HepG2 (cell line): ENCODE data around the gene PXMP4. TPM values are rescaled to one million over a fixed set of nuclear protein-coding genes. Genes with fewer than 3 reads are reported as not detected.

Experiments used
- AGO2 ChIP-seq: fragments of 200-400 bp; formaldehyde crosslinking; optimal IDR thresholded peaks from 2 replicates; pipeline ENCODE3; 2017; ENCODE audit warnings: mild to moderate bottlenecking, low read depth, low read length, moderate library complexity
- CENPX ChIP-seq: sonication (generic); formaldehyde crosslinking; IDR thresholded peaks from 2 replicates; pipeline ENCODE4 v1.9.0; 2021; ENCODE audit warnings: mild to moderate bottlenecking, missing genetic modification reagents, moderate library complexity
- E2F2 ChIP-seq: sonication (generic); formaldehyde crosslinking; IDR thresholded peaks from 2 replicates; pipeline ENCODE4 v1.4.0; 2020; ENCODE audit warnings: missing genetic modification reagents, borderline replicate concordance
- HDAC2 ChIP-seq: sonication (generic); formaldehyde crosslinking; IDR thresholded peaks from 2 replicates; pipeline ENCODE4 v1.4.0; 2020; ENCODE audit warnings: missing genetic modification reagents
- KAT8 ChIP-seq: IDR thresholded peaks from 2 replicates; pipeline ENCODE4 v1.6.1; 2016; ENCODE audit warnings: missing genetic modification reagents, missing compliant biosample characterization
- MTF2 ChIP-seq: sonication (generic); formaldehyde crosslinking; IDR thresholded peaks from 2 replicates; pipeline ENCODE4 v1.5.0; 2020; ENCODE audit warnings: missing genetic modification reagents, borderline replicate concordance
- NR2F6 ChIP-seq, 2 experiments: IDR thresholded peaks; 2 replicates each; pipeline ENCODE4 v1.6.1; 2016; ENCODE audit warnings: antibody characterized with exemption in 1 of 2, mild to moderate bottlenecking in 1 of 2
- POGZ ChIP-seq: sonication (generic); formaldehyde crosslinking; IDR thresholded peaks from 2 replicates; pipeline ENCODE4 v1.4.0; 2020; ENCODE audit warnings: mild to moderate bottlenecking, missing genetic modification reagents
- SP1 ChIP-seq, 2 experiments: fragments of 450-650 bp in 1 of 2; sonication (generic) in 1 of 2; formaldehyde crosslinking in 1 of 2; IDR thresholded peaks; 2 replicates each; pipeline versions ENCODE4 v1.4.0 to v1.6.1; 2016 to 2020; ENCODE audit warnings: missing genetic modification reagents in 1 of 2
- TBX3 ChIP-seq: fragments of 450-650 bp; IDR thresholded peaks from 2 replicates; pipeline ENCODE4 v1.6.1; 2017; ENCODE audit warnings: antibody characterized with exemption, mild to moderate bottlenecking, inconsistent platforms, borderline replicate concordance
- TGIF2 ChIP-seq: IDR thresholded peaks from 2 replicates; pipeline ENCODE4 v1.6.1; 2016; ENCODE audit warnings: control low read depth, missing compliant biosample characterization
- THAP9 ChIP-seq: sonication (generic); formaldehyde crosslinking; IDR thresholded peaks from 2 replicates; pipeline ENCODE4; 2020; ENCODE audit warnings: missing genetic modification reagents, mild to moderate bottlenecking, borderline replicate concordance
- YEATS2 ChIP-seq: sonication (generic); formaldehyde crosslinking; IDR thresholded peaks from 2 replicates; pipeline ENCODE4 v1.4.0; 2020; ENCODE audit warnings: missing genetic modification reagents, borderline replicate concordance
- ZNF281 ChIP-seq: sonication (generic); formaldehyde crosslinking; IDR thresholded peaks from 2 replicates; pipeline ENCODE4 v1.4.0; 2020; ENCODE audit warnings: missing genetic modification reagents, borderline replicate concordance
- ZNF543 ChIP-seq: sonication (generic); formaldehyde crosslinking; IDR thresholded peaks from 2 replicates; pipeline ENCODE4 v1.4.0; 2020; ENCODE audit warnings: mild to moderate bottlenecking, missing genetic modification reagents
- ZNF580 ChIP-seq: IDR thresholded peaks from 2 replicates; pipeline ENCODE4 v1.6.1; 2016; ENCODE audit warnings: low read depth, borderline replicate concordance
- ZNF724P ChIP-seq: sonication (generic); formaldehyde crosslinking; IDR thresholded peaks from 2 replicates; pipeline ENCODE4 v1.8.0; 2022; ENCODE audit warnings: missing genetic modification reagents, borderline replicate concordance
- ZSCAN25 ChIP-seq: sonication (generic); formaldehyde crosslinking; IDR thresholded peaks from 2 replicates; pipeline ENCODE4 v1.8.0; 2022; ENCODE audit warnings: mild to moderate bottlenecking, missing genetic modification reagents
- polyA plus RNA-seq, 8 experiments: library from polyadenylated mRNA; depleted of rRNA in 3 of 8; stranded (reverse) in 7 of 8; unstranded in 1 of 8; fragments of >200 nt; fragmentation: Illumina TruSeq in 4 of 8; extraction: Trizol in 4 of 8; gene quantifications; 2 replicates each; pipeline versions ENCODE4 v1.2.1 to v1.2.3, GENCODE V29; 2011 to 2016; ENCODE audit warnings: low read depth in 4 of 8, missing spikeins in 1 of 8, mixed read lengths in 1 of 8; ENCODE audit not compliant: insufficient read depth in 1 of 8
- total RNA-seq, 5 experiments: library from RNA; depleted of rRNA; stranded (reverse); fragments of >200 nt; fragmentation: Illumina TruSeq; extraction: Trizol; gene quantifications; 2 replicates each; pipeline ENCODE4 v1.2.3, GENCODE V29; 2016; ENCODE audit warnings: low read depth in 1 of 5

Gene PXMP4
- total and polyA plus RNA-seq, 2 of the 13 experiments (the other 11 are each of a cell fraction or from before 2014, with no cell fraction given) = not detected

- TF ChIP-seq E2F2 (CRISPR knock-in tag) (peak; percentile 99; the same call in 1 of the 2 replicates), CENPX (CRISPR knock-in tag) (no peak), ZNF580 (CRISPR knock-in tag) (0 out of 2 replicates have a peak, but pooled peaks have one; percentile 55), TGIF2 (CRISPR knock-in tag) (peak; percentile 34; the same call in 1 of the 2 replicates), HDAC2 (CRISPR knock-in tag) (peak; percentile 73), SP1 (IDR thresholded peaks at IDR 0.05) (no peak), SP1 (CRISPR knock-in tag; IDR thresholded peaks at IDR 0.05) (peak; percentile 91), ZNF281 (peak; percentile 56; the same call in 1 of the 2 replicates), YEATS2 (CRISPR knock-in tag) (peak; percentile 88), NR2F6 (IDR thresholded peaks at IDR 0.05) (no peak), NR2F6 (CRISPR knock-in tag; IDR thresholded peaks at IDR 0.05) (0 out of 2 replicates have a peak, but pooled peaks have one; percentile 4), THAP9 (CRISPR knock-in tag) (0 out of 2 replicates have a peak, but pooled peaks have one; percentile 80), KAT8 (CRISPR knock-in tag) (peak; percentile 77), ZNF543 (CRISPR knock-in tag) (0 out of 2 replicates have a peak, but pooled peaks have one; percentile 69), ZNF724P (CRISPR knock-in tag) (peak; percentile 80; the same call in 1 of the 2 replicates), POGZ (CRISPR knock-in tag) (0 out of 2 replicates have a peak, but pooled peaks have one; percentile 61), MTF2 (no peak), TBX3 (0 out of 2 replicates have a peak, but pooled peaks have one; percentile 33), ZSCAN25 (CRISPR knock-in tag) (no peak), AGO2 (no peak)
Observed at GRCh38 chr20:33686100-33686983, 33.8 kb downstream of the PXMP4 start, which contains the start of gene E2F1 (continued).
